DND-41 (cell line): ENCODE results near the gene DFFB.

Experiments used
- ATAC-seq: fragments of 200-7000 bp; cut with Tn5 transposase; 3 replicates; pipeline ENCODE4 v1.9.1; 2021; ENCODE audit warnings: low read depth; ENCODE audit not compliant: insufficient read depth
- DNase-seq: peaks from one replicate; pipeline ENCODE4 v3.0.0-alpha.2; 2020
- H2AFZ ChIP-seq: 2 replicates; pipeline ENCODE4 v1.6.0; 2012; ENCODE audit warnings: low read depth, low read length
- H3K27ac ChIP-seq: 2 replicates; pipeline ENCODE4 v1.5.1; 2012; ENCODE audit warnings: low read length, inconsistent platforms
- H3K27me3 ChIP-seq: fragments of 200-600 bp; sonication (generic); 2 replicates; pipeline ENCODE4 v1.6.0; 2012; ENCODE audit warnings: low read length, mild to moderate bottlenecking, inconsistent platforms; ENCODE audit not compliant: insufficient read depth, poor library complexity
- H3K36me3 ChIP-seq: 2 replicates; pipeline ENCODE4 v1.5.1; 2012; ENCODE audit warnings: low read length, inconsistent platforms; ENCODE audit not compliant: insufficient read depth
- H3K4me1 ChIP-seq: 2 replicates; pipeline ENCODE4 v1.5.1; 2012; ENCODE audit warnings: mild to moderate bottlenecking, low read length; ENCODE audit not compliant: insufficient read depth
- H3K4me2 ChIP-seq: 2 replicates; pipeline ENCODE4 v1.6.0; 2012; ENCODE audit warnings: mild to moderate bottlenecking, moderate library complexity, low read length, inconsistent platforms; ENCODE audit not compliant: insufficient read depth
- H3K4me3 ChIP-seq, 2 experiments: fragments of 200-600 bp in 1 of 2; shearing (Covaris generic) in 1 of 2; 2 replicates each; pipeline ENCODE4 v1.5.1; 2012 to 2016; ENCODE audit warnings: inconsistent platforms in 2 of 2, low read length in 2 of 2, mild to moderate bottlenecking in 2 of 2, low read depth in 1 of 2, moderate library complexity in 1 of 2
- H3K79me2 ChIP-seq: 2 replicates; pipeline ENCODE4 v1.6.0; 2012; ENCODE audit warnings: low read length, inconsistent platforms; ENCODE audit not compliant: insufficient read depth
- H3K9ac ChIP-seq: 2 replicates; pipeline ENCODE4 v1.6.0; 2012; ENCODE audit warnings: low read depth, mild to moderate bottlenecking, inconsistent platforms, low read length, moderate library complexity
- H3K9me3 ChIP-seq: 2 replicates; pipeline ENCODE4 v1.5.1; 2012; ENCODE audit warnings: low read length, moderate library complexity, mild to moderate bottlenecking, inconsistent platforms; ENCODE audit not compliant: insufficient read depth, severe bottlenecking
- H4K20me1 ChIP-seq: 2 replicates; pipeline ENCODE4 v1.6.0; 2012; ENCODE audit warnings: low read length; ENCODE audit not compliant: insufficient read depth
- EZH2 ChIP-seq: IDR thresholded peaks from 3 replicates; pipeline ENCODE4 v1.6.1; 2012; ENCODE audit warnings: borderline replicate concordance, low read depth, mild to moderate bottlenecking, moderate library complexity, low read length, inconsistent platforms; ENCODE audit not compliant: severe bottlenecking
- TF ChIP-seq, protein P1 (sequence below): IDR thresholded peaks from 2 replicates; pipeline ENCODE4 v1.5.1; 2012; ENCODE audit warnings: borderline replicate concordance, low read length, moderate library complexity, mild to moderate bottlenecking; ENCODE audit not compliant: poor library complexity, severe bottlenecking; ENCODE audit errors: extremely low read depth

The DFFB gene

DNA sequence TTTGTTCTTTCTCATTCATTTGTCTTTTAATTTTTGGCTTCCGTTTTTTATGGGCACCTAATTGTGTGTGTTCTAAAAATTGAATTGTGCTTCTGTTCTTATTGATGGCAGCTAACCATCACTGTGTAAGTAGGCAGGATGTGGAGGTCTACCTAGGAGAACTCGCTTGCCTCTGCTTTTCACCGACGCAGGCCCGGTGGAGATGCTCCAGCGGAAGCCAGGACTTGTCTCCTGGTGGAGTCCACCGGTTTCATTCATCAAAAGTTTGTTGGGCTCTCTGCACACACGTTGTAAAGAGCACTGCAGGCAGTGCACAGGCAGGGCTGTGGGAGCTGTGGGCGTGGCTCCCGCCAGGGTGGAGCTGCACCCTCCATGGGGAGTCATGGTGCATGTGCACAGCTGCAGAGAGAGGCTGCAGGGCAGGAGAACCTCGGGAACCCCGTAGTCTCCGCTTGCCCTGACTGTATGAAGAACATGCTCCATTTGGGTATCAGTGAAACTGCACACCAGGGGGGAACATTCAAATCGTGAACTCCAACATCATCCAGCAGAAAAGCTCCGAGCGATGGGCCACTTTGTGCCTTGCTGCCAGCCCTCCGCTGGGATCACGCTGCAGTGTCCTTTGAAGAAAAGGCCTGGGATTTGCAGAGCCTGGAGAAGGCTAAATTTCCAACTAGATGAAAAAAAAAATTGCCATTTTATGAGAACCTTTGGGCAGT lies 48.8 kb downstream of the DFFB start:
- H2AFZ ChIP-seq = no peak overlapping the region
- H3K36me3 ChIP-seq = no peaks in the 10 kb centered on the region
- 0 out of 3 replicates have a peak, but pooled peaks have one; percentile 22 for ATAC-seq
- peaks cover 6% of the 10 kb centered on the region for H3K27me3 ChIP-seq
- DNase-seq = peak; percentile 26
- H4K20me1 ChIP-seq = 0 out of 2 replicates have a peak, but pooled peaks cover 8% of the 10 kb centered on the region
- H3K9me3 ChIP-seq = no peaks in the 10 kb centered on the region
- H3K4me2 ChIP-seq = no peak overlapping the region
- H3K79me2 ChIP-seq = no peaks in the 10 kb centered on the region
- H3K4me1 ChIP-seq = peaks cover 39% of the 10 kb centered on the region
- no peak overlapping the region for H3K27ac ChIP-seq
- no peak overlapping the region for H3K4me3 ChIP-seq
- TF ChIP-seq, protein P1, sequence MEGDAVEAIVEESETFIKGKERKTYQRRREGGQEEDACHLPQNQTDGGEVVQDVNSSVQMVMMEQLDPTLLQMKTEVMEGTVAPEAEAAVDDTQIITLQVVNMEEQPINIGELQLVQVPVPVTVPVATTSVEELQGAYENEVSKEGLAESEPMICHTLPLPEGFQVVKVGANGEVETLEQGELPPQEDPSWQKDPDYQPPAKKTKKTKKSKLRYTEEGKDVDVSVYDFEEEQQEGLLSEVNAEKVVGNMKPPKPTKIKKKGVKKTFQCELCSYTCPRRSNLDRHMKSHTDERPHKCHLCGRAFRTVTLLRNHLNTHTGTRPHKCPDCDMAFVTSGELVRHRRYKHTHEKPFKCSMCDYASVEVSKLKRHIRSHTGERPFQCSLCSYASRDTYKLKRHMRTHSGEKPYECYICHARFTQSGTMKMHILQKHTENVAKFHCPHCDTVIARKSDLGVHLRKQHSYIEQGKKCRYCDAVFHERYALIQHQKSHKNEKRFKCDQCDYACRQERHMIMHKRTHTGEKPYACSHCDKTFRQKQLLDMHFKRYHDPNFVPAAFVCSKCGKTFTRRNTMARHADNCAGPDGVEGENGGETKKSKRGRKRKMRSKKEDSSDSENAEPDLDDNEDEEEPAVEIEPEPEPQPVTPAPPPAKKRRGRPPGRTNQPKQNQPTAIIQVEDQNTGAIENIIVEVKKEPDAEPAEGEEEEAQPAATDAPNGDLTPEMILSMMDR = no peak
- no peak for TF ChIP-seq EZH2
- H3K9ac ChIP-seq = no peak overlapping the region

DNA sequence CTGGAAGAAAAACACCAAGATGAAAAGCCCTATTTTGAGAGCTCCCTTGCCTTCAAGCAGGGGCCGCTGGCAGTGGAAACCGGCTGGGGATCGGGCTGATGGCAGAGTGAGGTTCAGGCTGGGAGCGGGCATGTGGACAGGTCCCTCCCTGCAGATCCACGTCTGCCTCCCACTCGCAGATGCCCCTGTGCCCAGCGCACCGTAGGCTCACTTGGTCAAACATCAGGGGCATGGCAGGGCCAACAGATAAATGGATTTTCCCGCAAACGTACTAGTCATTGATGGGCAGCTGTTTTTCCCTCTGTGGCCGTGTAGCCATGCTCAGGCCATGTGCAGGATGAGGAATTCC lies 49.4 kb downstream of the DFFB start:
- DNase-seq = no peak
- Histone ChIP-seq H3K9ac (no peak overlapping the region), H3K4me3 (no peak overlapping the region), H3K9me3 (no peaks in the 10 kb centered on the region), H3K27me3 (peaks cover 6% of the 10 kb centered on the region), H3K4me2 (no peak overlapping the region), H3K36me3 (no peaks in the 10 kb centered on the region), H2AFZ (no peak overlapping the region), H4K20me1 (0 out of 2 replicates have a peak, but pooled peaks cover 13% of the 10 kb centered on the region), H3K27ac (no peak overlapping the region), H3K79me2 (no peaks in the 10 kb centered on the region), H3K4me1 (peaks cover 34% of the 10 kb centered on the region)
- TF ChIP-seq, protein P1 = no peak
- ATAC-seq = no peak

DNA sequence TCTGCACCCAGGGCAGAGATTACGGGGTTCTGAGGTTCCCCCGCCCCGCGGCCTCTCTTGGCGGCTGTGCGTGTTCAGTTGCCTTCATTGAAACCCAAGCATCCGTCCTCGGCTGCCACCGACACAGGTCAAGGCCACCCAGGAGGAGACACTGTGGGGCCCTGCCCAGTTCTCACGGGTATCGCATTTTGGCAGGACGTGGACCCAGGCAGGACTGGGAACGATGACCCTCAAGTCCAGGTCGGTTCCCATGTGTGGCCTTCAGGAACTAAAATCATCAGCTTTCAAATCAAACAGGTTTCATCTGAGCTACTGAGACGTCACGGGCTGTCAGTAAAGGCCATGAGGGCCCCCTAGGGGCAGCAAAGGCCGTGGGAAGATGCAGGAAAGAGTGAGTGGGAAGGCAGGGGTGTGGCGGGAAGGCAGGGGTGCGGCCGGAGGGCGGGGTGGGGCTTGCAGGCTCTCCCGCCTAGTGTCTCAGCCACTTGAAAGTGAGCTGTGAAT lies 49.8 kb downstream of the DFFB start:
- no peak overlapping the region for H3K27ac ChIP-seq
- TF ChIP-seq, protein P1 = peak; percentile 35
- no peak for TF ChIP-seq EZH2
- H3K4me2 ChIP-seq = no peak overlapping the region
- 0 out of 2 replicates have a peak, but pooled peaks cover 13% of the 10 kb centered on the region for H4K20me1 ChIP-seq
- H3K27me3 ChIP-seq = peaks cover 6% of the 10 kb centered on the region
- no peak for ATAC-seq
- peak; percentile 23 for DNase-seq
- H3K9ac ChIP-seq = no peak overlapping the region
- no peak overlapping the region for H2AFZ ChIP-seq
- no peaks in the 10 kb centered on the region for H3K79me2 ChIP-seq
- H3K4me3 ChIP-seq = no peak overlapping the region
- no peaks in the 10 kb centered on the region for H3K36me3 ChIP-seq
- H3K9me3 ChIP-seq = no peaks in the 10 kb centered on the region
- peaks cover 29% of the 10 kb centered on the region for H3K4me1 ChIP-seq
